Neural cell (in vitro differentiated cells): ENCODE data around the gene KDF1. TPM values are rescaled to one million over a fixed set of nuclear protein-coding genes. Genes with fewer than 3 reads are reported as not detected.

Experiments
- H2AFZ ChIP-seq: fragments of 200-600, 300-800 bp; sonication (generic), shearing (Covaris generic); 2 replicates; pipeline ENCODE4 v1.6.0; 2014; ENCODE audit warnings: low read depth, mild to moderate bottlenecking, antibody characterized with exemption, low read length, moderate library complexity
- H3F3A ChIP-seq: fragments of 200-600 bp; shearing (Covaris generic); 2 replicates; pipeline ENCODE4 v1.6.1; 2016; ENCODE audit warnings: mild to moderate bottlenecking, moderate library complexity, mixed read lengths, antibody characterized with exemption, low read length; ENCODE audit not compliant: insufficient read depth, poor library complexity, severe bottlenecking
- H3K27ac ChIP-seq: fragments of 200-600, 300-800 bp; sonication (generic), shearing (Covaris generic); 2 replicates; pipeline ENCODE4 v1.5.1; 2014; ENCODE audit warnings: mild to moderate bottlenecking, low read length, moderate library complexity
- H3K27me3 ChIP-seq: fragments of 300-800, 200-600 bp; sonication (generic), shearing (Covaris generic); 2 replicates; pipeline ENCODE4 v1.6.0; 2014; ENCODE audit warnings: mild to moderate bottlenecking, low read depth, low read length, moderate library complexity; ENCODE audit not compliant: insufficient read depth
- H3K36me3 ChIP-seq: fragments of 300-800, 200-600 bp; sonication (generic), shearing (Covaris generic); 2 replicates; pipeline ENCODE4 v1.5.1; 2014; ENCODE audit warnings: mild to moderate bottlenecking, antibody characterized with exemption, low read length, moderate library complexity; ENCODE audit not compliant: insufficient read depth
- H3K4me2 ChIP-seq: fragments of 300-800, 200-600 bp; sonication (generic), shearing (Covaris generic); 2 replicates; pipeline ENCODE4 v1.6.0; 2014; ENCODE audit warnings: mild to moderate bottlenecking, low read length
- H3K4me3 ChIP-seq: fragments of 300-800, 200-600 bp; sonication (generic), shearing (Covaris generic); 2 replicates; pipeline ENCODE4 v1.5.1; 2014; ENCODE audit warnings: mild to moderate bottlenecking, low read length, moderate library complexity
- H3K79me2 ChIP-seq: fragments of 200-600 bp; shearing (Covaris generic); replicated peaks from 2 replicates; pipeline ENCODE4 v1.6.0; 2014; ENCODE audit warnings: mild to moderate bottlenecking, low read length, moderate library complexity; ENCODE audit not compliant: insufficient read depth
- H3K9ac ChIP-seq: fragments of 300-800, 200-600 bp; sonication (generic), shearing (Covaris generic); 2 replicates; pipeline ENCODE4 v1.6.1; 2016; ENCODE audit warnings: mild to moderate bottlenecking, low read length, mixed read lengths
- H3K9me2 ChIP-seq: fragments of 200-600 bp; shearing (Covaris generic); 2 replicates; pipeline ENCODE4 v1.6.1; 2016; ENCODE audit warnings: mild to moderate bottlenecking, low read length, mixed read lengths; ENCODE audit not compliant: insufficient read depth
- H3K9me3 ChIP-seq: fragments of 200-600, 300-800 bp; sonication (generic), shearing (Covaris generic); 2 replicates; pipeline ENCODE4 v1.6.1; 2016; ENCODE audit warnings: mild to moderate bottlenecking, mixed run types, low read length, moderate library complexity, mixed read lengths
- H4K20me1 ChIP-seq: fragments of 200-600 bp; shearing (Covaris generic); 2 replicates; pipeline ENCODE4 v1.6.1; 2016; ENCODE audit warnings: mild to moderate bottlenecking, mixed run types; ENCODE audit not compliant: insufficient read depth
- CTCF ChIP-seq: fragments of 450-650 bp; IDR thresholded peaks from 2 replicates; pipeline ENCODE4 v1.5.1; 2014; ENCODE audit warnings: antibody characterized with exemption, mild to moderate bottlenecking, moderate library complexity; ENCODE audit not compliant: poor library complexity, severe bottlenecking
- EP300 ChIP-seq: fragments of 450-650 bp; conservative IDR thresholded peaks from 2 replicates; pipeline ENCODE4 v1.6.1; 2014; ENCODE audit warnings: antibody characterized with exemption, mild to moderate bottlenecking, moderate library complexity; ENCODE audit not compliant: poor library complexity, severe bottlenecking
- EZH2 ChIP-seq: fragments of 200-600, 300-800 bp; shearing (Covaris generic), sonication (generic); IDR thresholded peaks from 2 replicates; pipeline ENCODE4 v1.6.1; 2014; ENCODE audit warnings: antibody characterized with exemption, low read length, borderline replicate concordance, mild to moderate bottlenecking; ENCODE audit not compliant: insufficient read depth, poor library complexity, severe bottlenecking
- MXI1 ChIP-seq: fragments of 450-650 bp; conservative IDR thresholded peaks from 2 replicates; pipeline ENCODE4 v1.6.1; 2014; ENCODE audit warnings: antibody characterized with exemption, mild to moderate bottlenecking; ENCODE audit not compliant: poor library complexity, severe bottlenecking
- POLR2AphosphoS5 ChIP-seq: IDR thresholded peaks from 2 replicates; pipeline ENCODE4 v1.6.1; 2012
- RAD21 ChIP-seq: fragments of 450-650 bp; conservative IDR thresholded peaks from 2 replicates; pipeline ENCODE4 v1.6.1; 2014; ENCODE audit warnings: antibody characterized with exemption, mild to moderate bottlenecking, moderate library complexity
- SMC3 ChIP-seq: fragments of 450-650 bp; conservative IDR thresholded peaks from 2 replicates; pipeline ENCODE4 v1.6.1; 2014; ENCODE audit warnings: antibody characterized with exemption, mild to moderate bottlenecking, moderate library complexity; ENCODE audit not compliant: poor library complexity
- TAF1 ChIP-seq: IDR thresholded peaks from 2 replicates; pipeline ENCODE4 v1.6.1; 2012; ENCODE audit warnings: low read depth
- polyA plus RNA-seq: library from polyadenylated mRNA; depleted of rRNA; stranded (reverse); fragments of >200 nt; gene quantifications from 2 replicates; pipeline ENCODE4 v1.2.3, GENCODE V29; 2014
- TF ChIP-seq, protein P1 (sequence below): IDR thresholded peaks from 2 replicates; pipeline ENCODE4 v1.6.1; 2012; ENCODE audit warnings: borderline replicate concordance

The KDF1 gene
- polyA plus RNA-seq, 1 donor from 2014 or later, result not detected

GRCh38 chr1:26911399-26912146 lies 48.7 kb downstream of the KDF1 start:
- Histone ChIP-seq H3F3A (no peaks in the 10 kb centered on the region), H3K79me2 (no peaks in the 10 kb centered on the region), H3K4me3 (no peak overlapping the region), H3K9me2 (no peaks in the 10 kb centered on the region), H3K9ac (no peak overlapping the region), H2AFZ (no peak overlapping the region), H3K4me2 (no peak overlapping the region), H3K36me3 (no peaks in the 10 kb centered on the region), H3K27ac (no peak overlapping the region), H3K9me3 (no peaks in the 10 kb centered on the region), H3K27me3 (no peaks in the 10 kb centered on the region), H4K20me1 (no peaks in the 10 kb centered on the region)
- TF ChIP-seq MXI1, result no peak
- no peak for TF ChIP-seq POLR2AphosphoS5
- TF ChIP-seq SMC3, result no peak
- no peak for TF ChIP-seq EP300
- no peak for TF ChIP-seq TAF1
- TF ChIP-seq, protein P1, sequence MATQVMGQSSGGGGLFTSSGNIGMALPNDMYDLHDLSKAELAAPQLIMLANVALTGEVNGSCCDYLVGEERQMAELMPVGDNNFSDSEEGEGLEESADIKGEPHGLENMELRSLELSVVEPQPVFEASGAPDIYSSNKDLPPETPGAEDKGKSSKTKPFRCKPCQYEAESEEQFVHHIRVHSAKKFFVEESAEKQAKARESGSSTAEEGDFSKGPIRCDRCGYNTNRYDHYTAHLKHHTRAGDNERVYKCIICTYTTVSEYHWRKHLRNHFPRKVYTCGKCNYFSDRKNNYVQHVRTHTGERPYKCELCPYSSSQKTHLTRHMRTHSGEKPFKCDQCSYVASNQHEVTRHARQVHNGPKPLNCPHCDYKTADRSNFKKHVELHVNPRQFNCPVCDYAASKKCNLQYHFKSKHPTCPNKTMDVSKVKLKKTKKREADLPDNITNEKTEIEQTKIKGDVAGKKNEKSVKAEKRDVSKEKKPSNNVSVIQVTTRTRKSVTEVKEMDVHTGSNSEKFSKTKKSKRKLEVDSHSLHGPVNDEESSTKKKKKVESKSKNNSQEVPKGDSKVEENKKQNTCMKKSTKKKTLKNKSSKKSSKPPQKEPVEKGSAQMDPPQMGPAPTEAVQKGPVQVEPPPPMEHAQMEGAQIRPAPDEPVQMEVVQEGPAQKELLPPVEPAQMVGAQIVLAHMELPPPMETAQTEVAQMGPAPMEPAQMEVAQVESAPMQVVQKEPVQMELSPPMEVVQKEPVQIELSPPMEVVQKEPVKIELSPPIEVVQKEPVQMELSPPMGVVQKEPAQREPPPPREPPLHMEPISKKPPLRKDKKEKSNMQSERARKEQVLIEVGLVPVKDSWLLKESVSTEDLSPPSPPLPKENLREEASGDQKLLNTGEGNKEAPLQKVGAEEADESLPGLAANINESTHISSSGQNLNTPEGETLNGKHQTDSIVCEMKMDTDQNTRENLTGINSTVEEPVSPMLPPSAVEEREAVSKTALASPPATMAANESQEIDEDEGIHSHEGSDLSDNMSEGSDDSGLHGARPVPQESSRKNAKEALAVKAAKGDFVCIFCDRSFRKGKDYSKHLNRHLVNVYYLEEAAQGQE, result no peak
- no peak for TF ChIP-seq RAD21
- TF ChIP-seq CTCF, result no peak
- TF ChIP-seq EZH2, result no peak

DNA sequence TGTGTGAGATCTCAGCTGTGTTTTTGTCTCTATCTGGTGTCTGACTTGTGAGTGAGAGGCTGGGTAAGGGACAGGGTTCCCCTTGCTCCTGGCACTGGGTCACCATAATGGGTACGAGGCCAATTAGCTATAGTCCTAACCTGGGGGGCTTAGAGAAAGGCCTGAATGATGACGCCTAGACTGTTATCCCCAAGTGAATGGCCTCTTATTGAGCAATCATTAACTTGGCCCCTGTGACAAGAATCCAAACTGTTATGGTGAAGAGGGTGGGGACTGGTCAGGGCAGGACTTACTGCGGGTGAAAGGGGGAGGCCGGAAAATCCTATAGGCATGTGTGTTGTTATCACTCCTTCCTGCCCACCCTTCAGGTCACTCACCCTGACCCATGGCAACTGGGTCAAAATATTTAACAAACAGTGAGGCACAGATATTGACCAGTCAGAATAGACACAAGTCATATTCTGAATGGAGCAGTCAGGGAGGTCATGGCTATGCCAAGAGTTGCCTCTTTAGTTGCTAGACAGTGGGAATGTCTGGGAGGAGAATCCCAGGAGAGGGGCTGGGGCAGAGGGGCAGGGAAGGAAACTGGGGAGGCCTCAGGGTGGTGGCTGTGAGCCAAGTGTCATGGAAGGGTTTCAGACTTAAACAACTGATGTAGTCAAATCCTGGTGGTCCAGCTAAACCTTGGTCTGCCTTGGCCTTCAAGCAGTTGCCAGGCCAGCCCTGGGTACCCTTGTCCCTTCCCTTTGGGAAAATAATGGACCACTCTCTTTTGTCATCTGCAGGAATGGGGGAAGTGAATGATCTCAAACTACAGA lies 49.7 kb downstream of the KDF1 start:
- Histone ChIP-seq H3K4me3 (no peak overlapping the region), H3K9me2 (no peaks in the 10 kb centered on the region), H3K79me2 (no peaks in the 10 kb centered on the region), H2AFZ (no peak overlapping the region), H3K4me2 (no peak overlapping the region), H3F3A (no peaks in the 10 kb centered on the region), H3K27me3 (no peaks in the 10 kb centered on the region), H3K36me3 (no peaks in the 10 kb centered on the region), H4K20me1 (no peaks in the 10 kb centered on the region), H3K9me3 (no peaks in the 10 kb centered on the region), H3K9ac (no peak overlapping the region), H3K27ac (no peak overlapping the region)
- TF ChIP-seq CTCF, result no peak
- no peak for TF ChIP-seq TAF1
- no peak for TF ChIP-seq EP300
- TF ChIP-seq EZH2, result no peak
- no peak for TF ChIP-seq MXI1
- TF ChIP-seq POLR2AphosphoS5, result no peak
- TF ChIP-seq RAD21, result no peak
- TF ChIP-seq, protein P1, result no peak
- no peak for TF ChIP-seq SMC3
